ENCODE data around the gene ELMOD3.

ELMOD3 gene

GRCh38 chr2:85440729-85441128, 86.2 kb downstream of the ELMOD3 start:
- DNase-seq (ENCODE audit: low read depth in 2 of 2): no peak

Data from activated CD8-positive, alpha-beta memory T cell treated with anti-CD3 and anti-CD28 coated beads for 4 hours (primary cell).